HEK293 (cell line): ENCODE results near the gene RBM46.

Experiments used
- CTCF ChIA-PET: fragments of 350-600 bp; formaldehyde crosslinking; extraction: SDS; loops from one replicate; lab custom pipeline; 2021; ENCODE audit warnings: antibody characterized with exemption; lab: Yijun Ruan, JAX
- POLR2A ChIA-PET: fragments of 300-600 bp; formaldehyde crosslinking; extraction: SDS; loops from one replicate; lab custom pipeline; 2020; ENCODE audit warnings: antibody characterized with exemption, inconsistent platforms; lab: Yijun Ruan, JAX
- H3K27ac ChIP-seq: fragments of 200-500 bp; sonication (Bioruptor generic); 2 replicates; pipeline ENCODE4 v1.5.1; 2014; ENCODE audit warnings: low read depth, low read length, control low read depth, inconsistent platforms; ENCODE audit errors: extremely low read depth
- H3K36me3 ChIP-seq, 2 experiments: fragments of 200-500 bp in 1 of 2; sonication (Bioruptor generic) in 1 of 2; 1 replicate in 1 of 2; 2 replicates in 1 of 2; pipeline ENCODE4 v1.5.1; 2014 to 2017; ENCODE audit warnings: inconsistent platforms in 2 of 2, low read length in 2 of 2; ENCODE audit not compliant: control insufficient read depth in 2 of 2, insufficient read depth in 1 of 2
- H3K4me1 ChIP-seq: fragments of 200-500 bp; sonication (Bioruptor generic); 2 replicates; pipeline ENCODE4 v1.5.1; 2014; ENCODE audit warnings: mild to moderate bottlenecking, low read length, inconsistent platforms; ENCODE audit not compliant: control insufficient read depth, insufficient read depth
- H3K4me3 ChIP-seq: 2 replicates; pipeline ENCODE4 v1.5.1; 2011; ENCODE audit warnings: low read depth, mild to moderate bottlenecking, control low read depth, low read length, moderate library complexity
- H3K9me3 ChIP-seq: fragments of 200-500 bp; sonication (Bioruptor generic); 2 replicates; pipeline ENCODE4 v1.5.1; 2014; ENCODE audit warnings: low read depth, low read length, inconsistent platforms; ENCODE audit not compliant: control insufficient read depth, insufficient read depth
- AEBP2 ChIP-seq: fragments of 450-650 bp; formaldehyde crosslinking; IDR thresholded peaks from 2 replicates; pipeline ENCODE4 v1.5.1; 2016; ENCODE audit warnings: missing biosample characterization, missing genetic modification characterization, borderline replicate concordance
- ATF2 ChIP-seq: fragments of 450-650 bp; formaldehyde crosslinking; IDR thresholded peaks from 2 replicates; pipeline ENCODE4 v1.5.1; 2016; ENCODE audit warnings: missing biosample characterization, missing genetic modification characterization, low read depth
- KLF1 ChIP-seq: fragments of 450-650 bp; formaldehyde crosslinking; IDR thresholded peaks from 2 replicates; pipeline ENCODE4 v1.5.1; 2016; ENCODE audit warnings: missing biosample characterization, missing genetic modification characterization
- KLF17 ChIP-seq: fragments of 450-650 bp; formaldehyde crosslinking; IDR thresholded peaks from 2 replicates; pipeline ENCODE4 v1.5.1; 2016; ENCODE audit warnings: missing biosample characterization, missing genetic modification characterization
- KLF9 ChIP-seq: fragments of 450-650 bp; formaldehyde crosslinking; IDR thresholded peaks from 2 replicates; pipeline ENCODE4 v1.5.1; 2016; ENCODE audit warnings: missing biosample characterization, missing genetic modification characterization, low read depth
- OSR2 ChIP-seq: fragments of 450-650 bp; formaldehyde crosslinking; IDR thresholded peaks from 2 replicates; pipeline ENCODE4 v1.5.1; 2016; ENCODE audit warnings: missing biosample characterization, missing genetic modification characterization
- REPIN1 ChIP-seq: fragments of 450-650 bp; formaldehyde crosslinking; IDR thresholded peaks from 2 replicates; pipeline ENCODE4 v1.5.1; 2017; ENCODE audit warnings: missing biosample characterization, missing genetic modification characterization, low read depth
- SCRT2 ChIP-seq: fragments of 450-650 bp; formaldehyde crosslinking; IDR thresholded peaks from 2 replicates; pipeline ENCODE4 v1.5.1; 2016; ENCODE audit warnings: missing biosample characterization, missing genetic modification characterization
- ZBTB17 ChIP-seq: fragments of 450-650 bp; formaldehyde crosslinking; IDR thresholded peaks from 2 replicates; pipeline ENCODE4 v1.5.1; 2016; ENCODE audit warnings: missing biosample characterization, missing genetic modification characterization
- ZBTB21 ChIP-seq: fragments of 450-650 bp; formaldehyde crosslinking; IDR thresholded peaks from 2 replicates; pipeline ENCODE4 v1.5.1; 2017; ENCODE audit warnings: missing biosample characterization, missing genetic modification characterization
- ZFP3 ChIP-seq: fragments of 450-650 bp; formaldehyde crosslinking; IDR thresholded peaks from 2 replicates; pipeline ENCODE4 v1.5.1; 2016; ENCODE audit warnings: low read depth, missing biosample characterization, missing genetic modification characterization
- ZNF169 ChIP-seq: fragments of 450-650 bp; formaldehyde crosslinking; IDR thresholded peaks from 2 replicates; pipeline ENCODE4 v1.5.1; 2016; ENCODE audit warnings: missing biosample characterization, missing genetic modification characterization
- ZNF221 ChIP-seq: fragments of 450-650 bp; formaldehyde crosslinking; IDR thresholded peaks from 2 replicates; pipeline ENCODE4 v1.5.1; 2017; ENCODE audit warnings: missing biosample characterization, missing genetic modification characterization, borderline replicate concordance
- ZNF302 ChIP-seq: fragments of 450-650 bp; formaldehyde crosslinking; IDR thresholded peaks from 2 replicates; pipeline ENCODE4 v1.5.1; 2016; ENCODE audit warnings: missing biosample characterization, missing genetic modification characterization, low read depth
- ZNF518A ChIP-seq: fragments of 450-650 bp; formaldehyde crosslinking; conservative IDR thresholded peaks from 2 replicates; pipeline ENCODE4 v1.5.1; 2016; ENCODE audit warnings: low read depth, missing biosample characterization, missing genetic modification characterization
- ZNF548 ChIP-seq: fragments of 450-650 bp; formaldehyde crosslinking; IDR thresholded peaks from 2 replicates; pipeline ENCODE4 v1.5.1; 2016; ENCODE audit warnings: missing biosample characterization, missing genetic modification characterization
- ZNF654 ChIP-seq: fragments of 450-650 bp; formaldehyde crosslinking; IDR thresholded peaks from 2 replicates; pipeline ENCODE4 v1.5.1; 2016; ENCODE audit warnings: low read depth, missing biosample characterization, missing genetic modification characterization
- ZNF660 ChIP-seq: fragments of 450-650 bp; IDR thresholded peaks from 2 replicates; pipeline ENCODE4 v1.5.1; 2018; ENCODE audit warnings: missing biosample characterization, mild to moderate bottlenecking, missing genetic modification characterization
- ZSCAN23 ChIP-seq: fragments of 450-650 bp; formaldehyde crosslinking; IDR thresholded peaks from 2 replicates; pipeline ENCODE4 v1.5.1; 2016; ENCODE audit warnings: missing biosample characterization, missing genetic modification characterization

RBM46 gene

GRCh38 chr4:154757713-154758112 lies 23.4 kb upstream of the RBM46 start (continued):
- no peak for TF ChIP-seq ATF2 (tag by site-specific recombination)
- no peak for TF ChIP-seq SCRT2 (tag by site-specific recombination)
- no peak for TF ChIP-seq REPIN1 (tag by site-specific recombination)

GRCh38 chr4:154760895-154761294 lies 20.2 kb upstream of the RBM46 start:
- CTCF ChIA-PET: interaction anchor here (1.0 kb wide), 1 partner anchor 19 kb away, joined by 3 read pairs; no protein-coding TSS in a partner anchor
- Histone ChIP-seq H3K4me3 (no peak overlapping the region), H3K4me1 (no peaks in the 10 kb centered on the region), H3K36me3 (no peaks in the 10 kb centered on the region), H3K9me3 (no peaks in the 10 kb centered on the region), H3K27ac (no peak overlapping the region)
- no peak for TF ChIP-seq ZNF169 (tag by site-specific recombination)
- POLR2A ChIA-PET: no interaction called here

- CTCF ChIA-PET: interaction anchor here (0.6 to 3.4 kb wide), 12 partner anchors 12 to 995 kb away, joined by 3 to 30 read pairs (median 3); partner anchors contain the start of gene PLRG1
- Histone ChIP-seq H3K36me3 (no peaks in the 10 kb centered on the region), H3K4me1 (no peaks in the 10 kb centered on the region)
- TF ChIP-seq ATF2 (tag by site-specific recombination) (no peak), ZNF221 (tag by site-specific recombination) (no peak), ZNF660 (tag by site-specific recombination) (no peak), ZFP3 (tag by site-specific recombination) (no peak), ZNF654 (tag by site-specific recombination) (no peak), ZNF302 (tag by site-specific recombination) (no peak), ZNF169 (tag by site-specific recombination) (no peak), ZNF548 (no peak), KLF17 (tag by site-specific recombination) (no peak), ZSCAN23 (tag by site-specific recombination) (no peak), ZBTB21 (no peak), ZBTB17 (tag by site-specific recombination) (no peak), OSR2 (tag by site-specific recombination) (no peak), ZNF518A (tag by site-specific recombination) (no peak), KLF1 (tag by site-specific recombination) (no peak), AEBP2 (no peak), KLF9 (tag by site-specific recombination) (no peak)
- TF ChIP-seq, all 188 proteins: peak for 0
- Histone ChIP-seq H3K9me3 (no peaks in the 10 kb centered on the region), H3K27ac (no peak overlapping the region), H3K4me3 (no peak overlapping the region)
- POLR2A ChIA-PET: no interaction called here
Observed at GRCh38 chr4:154778264-154778663, 2.8 kb upstream of the RBM46 start.
